Measurements from ENCODE around the gene ARHGEF2. TPM values are rescaled to one million over a fixed set of nuclear protein-coding genes. Genes with fewer than 3 reads are reported as not detected.

ARHGEF2 gene
- total RNA-seq (2014; rRNA removed; shearing (Covaris generic); ENCODE audit: low replicate concordance) = 85.1 and 207 TPM in 2 replicates

- Histone ChIP-seq H3K9ac (ENCODE audit: low read length) (peak within 1 kb of the TSS; percentile 97), H3K4me2 (ENCODE audit: low read depth, low read length, poor library complexity, severe bottlenecking) (peak within 1 kb of the TSS; percentile 89), H3K4me1 (ENCODE audit: low read length) (peaks cover 86% of the 10 kb centered on the region), H3K36me3 (ENCODE audit: insufficient read depth, low read length) (peaks cover 12% of the 10 kb centered on the region), H2AFZ (ENCODE audit: low read length) (no peak within 1 kb of the TSS), H3K27me3 (ENCODE audit: low read length) (no peaks in the 10 kb centered on the region), H3K27ac (ENCODE audit: low read length) (peak within 1 kb of the TSS; percentile 96), H3K9me2 (replicated peaks; ENCODE audit: insufficient read depth, low read length) (no peaks in the 10 kb centered on the region), H3K4me3 (ENCODE audit: low read length) (peak within 1 kb of the TSS; percentile 91), H3K9me3 (ENCODE audit: low read length) (no peaks in the 10 kb centered on the region), H3K79me2 (ENCODE audit: low read length) (peaks cover 88% of the 10 kb centered on the region), H4K20me1 (ENCODE audit: insufficient read depth, low read depth, low read length) (peaks cover 36% of the 10 kb centered on the region)
- peak; percentile 98 for DNase-seq
These were observed at the start of gene ARHGEF2 for GRCh38 chr1:155978325-155978972. ARHGEF2 (minus strand) TSS chr1:155978547; CDS start chr1:155978427, 120 bp downstream.

- DNase-seq = no peak
- Histone ChIP-seq H3K9me2 (replicated peaks; ENCODE audit: insufficient read depth, low read length) (no peaks in the 10 kb centered on the region), H3K9ac (ENCODE audit: low read length) (no peak overlapping the region), H3K79me2 (ENCODE audit: low read length) (no peaks in the 10 kb centered on the region), H2AFZ (ENCODE audit: low read length) (no peak overlapping the region), H3K27ac (ENCODE audit: low read length) (no peak overlapping the region), H3K4me1 (ENCODE audit: low read length) (peaks cover 3% of the 10 kb centered on the region; the same call in 1 of the 2 replicates), H3K27me3 (ENCODE audit: low read length) (no peaks in the 10 kb centered on the region), H3K4me2 (ENCODE audit: low read depth, low read length, poor library complexity, severe bottlenecking) (no peak overlapping the region), H4K20me1 (ENCODE audit: insufficient read depth, low read depth, low read length) (no peaks in the 10 kb centered on the region), H3K36me3 (ENCODE audit: insufficient read depth, low read length) (no peaks in the 10 kb centered on the region), H3K9me3 (ENCODE audit: low read length) (no peaks in the 10 kb centered on the region), H3K4me3 (ENCODE audit: low read length) (no peak overlapping the region)
These were observed 48.2 kb upstream of the ARHGEF2 start for GRCh38 chr1:156026588-156026987.

GRCh38 chr1:156025876-156026275 lies 47.5 kb upstream of the ARHGEF2 start:
- peaks cover 6% of the 10 kb centered on the region for H3K4me1 ChIP-seq (ENCODE audit: low read length)
- no peaks in the 10 kb centered on the region for H4K20me1 ChIP-seq (ENCODE audit: insufficient read depth, low read depth, low read length)
- no peaks in the 10 kb centered on the region for H3K9me3 ChIP-seq (ENCODE audit: low read length)
- peak overlapping the region; percentile 34; the same call in 1 of the 2 replicates for H2AFZ ChIP-seq (ENCODE audit: low read length)
- no peaks in the 10 kb centered on the region for H3K79me2 ChIP-seq (ENCODE audit: low read length)
- H3K4me2 ChIP-seq (ENCODE audit: low read depth, low read length, poor library complexity, severe bottlenecking) = no peak overlapping the region
- H3K36me3 ChIP-seq (ENCODE audit: insufficient read depth, low read length) = no peaks in the 10 kb centered on the region
- peak; percentile 86 for DNase-seq
- no peak overlapping the region for H3K9ac ChIP-seq (ENCODE audit: low read length)
- H3K27me3 ChIP-seq (ENCODE audit: low read length) = no peaks in the 10 kb centered on the region
- H3K27ac ChIP-seq (ENCODE audit: low read length) = no peak overlapping the region
- H3K9me2 ChIP-seq (replicated peaks; ENCODE audit: insufficient read depth, low read length) = no peaks in the 10 kb centered on the region
- H3K4me3 ChIP-seq (ENCODE audit: low read length) = no peak overlapping the region

- Histone ChIP-seq H3K4me1 (ENCODE audit: low read length) (peaks cover 11% of the 10 kb centered on the region), H3K79me2 (ENCODE audit: low read length) (peaks cover 10% of the 10 kb centered on the region), H3K9ac (ENCODE audit: low read length) (no peak overlapping the region), H3K36me3 (ENCODE audit: insufficient read depth, low read length) (no peaks in the 10 kb centered on the region), H3K27ac (ENCODE audit: low read length) (no peak overlapping the region), H3K9me3 (ENCODE audit: low read length) (no peaks in the 10 kb centered on the region), H2AFZ (ENCODE audit: low read length) (no peak overlapping the region), H4K20me1 (ENCODE audit: insufficient read depth, low read depth, low read length) (peaks cover 5% of the 10 kb centered on the region; the same call in 1 of the 2 replicates), H3K4me2 (ENCODE audit: low read depth, low read length, poor library complexity, severe bottlenecking) (no peak overlapping the region), H3K4me3 (ENCODE audit: low read length) (no peak overlapping the region), H3K9me2 (replicated peaks; ENCODE audit: insufficient read depth, low read length) (no peaks in the 10 kb centered on the region), H3K27me3 (ENCODE audit: low read length) (no peaks in the 10 kb centered on the region)
- DNase-seq = no peak
These were observed 46.5 kb upstream of the ARHGEF2 start for GRCh38 chr1:156024801-156025200.

- Histone ChIP-seq H3K4me2 (ENCODE audit: low read depth, low read length, poor library complexity, severe bottlenecking) (no peak overlapping the region), H3K36me3 (ENCODE audit: insufficient read depth, low read length) (peaks cover 10% of the 10 kb centered on the region; the same call in 1 of the 2 replicates), H4K20me1 (ENCODE audit: insufficient read depth, low read depth, low read length) (peaks cover 6% of the 10 kb centered on the region; the same call in 1 of the 2 replicates), H3K9me2 (replicated peaks; ENCODE audit: insufficient read depth, low read length) (no peaks in the 10 kb centered on the region), H2AFZ (ENCODE audit: low read length) (no peak overlapping the region), H3K9me3 (ENCODE audit: low read length) (no peaks in the 10 kb centered on the region), H3K27ac (ENCODE audit: low read length) (no peak overlapping the region), H3K79me2 (ENCODE audit: low read length) (peaks cover 27% of the 10 kb centered on the region), H3K4me3 (ENCODE audit: low read length) (no peak overlapping the region), H3K27me3 (ENCODE audit: low read length) (no peaks in the 10 kb centered on the region), H3K9ac (ENCODE audit: low read length) (no peak overlapping the region), H3K4me1 (ENCODE audit: low read length) (peaks cover 15% of the 10 kb centered on the region)
- no peak for DNase-seq
These were observed 43.6 kb upstream of the ARHGEF2 start for GRCh38 chr1:156021954-156022353.

- peaks cover 14% of the 10 kb centered on the region for H3K4me1 ChIP-seq (ENCODE audit: low read length)
- H3K9me2 ChIP-seq (replicated peaks; ENCODE audit: insufficient read depth, low read length) = no peaks in the 10 kb centered on the region
- H3K4me3 ChIP-seq (ENCODE audit: low read length) = peak overlapping the region; percentile 98
- peaks cover 6% of the 10 kb centered on the region; the same call in 1 of the 2 replicates for H4K20me1 ChIP-seq (ENCODE audit: insufficient read depth, low read depth, low read length)
- H2AFZ ChIP-seq (ENCODE audit: low read length) = peak overlapping the region; percentile 95
- H3K9ac ChIP-seq (ENCODE audit: low read length) = peak overlapping the region; percentile 91
- no peaks in the 10 kb centered on the region for H3K9me3 ChIP-seq (ENCODE audit: low read length)
- peak overlapping the region; percentile 99 for H3K4me2 ChIP-seq (ENCODE audit: low read depth, low read length, poor library complexity, severe bottlenecking)
- peaks cover 27% of the 10 kb centered on the region for H3K79me2 ChIP-seq (ENCODE audit: low read length)
- no peak for DNase-seq
- no peak overlapping the region for H3K27ac ChIP-seq (ENCODE audit: low read length)
- H3K36me3 ChIP-seq (ENCODE audit: insufficient read depth, low read length) = peaks cover 10% of the 10 kb centered on the region; the same call in 1 of the 2 replicates
- H3K27me3 ChIP-seq (ENCODE audit: low read length) = no peaks in the 10 kb centered on the region
These were observed 42.7 kb upstream of the ARHGEF2 start for GRCh38 chr1:156021093-156021428.

- peak; percentile 97 for DNase-seq
- peak within 1 kb of the TSS; percentile 95 for H2AFZ ChIP-seq (ENCODE audit: low read length)
These were observed 42.1 kb upstream of the ARHGEF2 start, which contains the start of gene SSR2 for GRCh38 chr1:156020293-156021092. SSR2 (minus strand) TSS chr1:156020951; CDS start chr1:156020167, 784 bp downstream.

GRCh38 chr1:156019946-156020292 lies 41.6 kb upstream of the ARHGEF2 start:
- Histone ChIP-seq H3K4me1 (ENCODE audit: low read length) (peaks cover 12% of the 10 kb centered on the region), H4K20me1 (ENCODE audit: insufficient read depth, low read depth, low read length) (peaks cover 6% of the 10 kb centered on the region; the same call in 1 of the 2 replicates), H3K9me2 (replicated peaks; ENCODE audit: insufficient read depth, low read length) (no peaks in the 10 kb centered on the region), H2AFZ (ENCODE audit: low read length) (no peak overlapping the region), H3K9ac (ENCODE audit: low read length) (peak overlapping the region; percentile 91), H3K4me2 (ENCODE audit: low read depth, low read length, poor library complexity, severe bottlenecking) (peak overlapping the region; percentile 99), H3K36me3 (ENCODE audit: insufficient read depth, low read length) (peaks cover 10% of the 10 kb centered on the region; the same call in 1 of the 2 replicates), H3K4me3 (ENCODE audit: low read length) (peak overlapping the region; percentile 98), H3K9me3 (ENCODE audit: low read length) (no peaks in the 10 kb centered on the region), H3K79me2 (ENCODE audit: low read length) (peaks cover 27% of the 10 kb centered on the region), H3K27ac (ENCODE audit: low read length) (no peak overlapping the region), H3K27me3 (ENCODE audit: low read length) (no peaks in the 10 kb centered on the region)
- DNase-seq = no peak

More at GRCh38 chr1:156020293-156021092, 42.1 kb upstream of the ARHGEF2 start, which contains the start of gene SSR2:
- no peak within 1 kb of the TSS for H3K27ac ChIP-seq (ENCODE audit: low read length)
- peaks cover 12% of the 10 kb centered on the region for H3K4me1 ChIP-seq (ENCODE audit: low read length)
- H3K9me3 ChIP-seq (ENCODE audit: low read length) = no peaks in the 10 kb centered on the region
- H3K27me3 ChIP-seq (ENCODE audit: low read length) = no peaks in the 10 kb centered on the region
- peak within 1 kb of the TSS; percentile 91 for H3K9ac ChIP-seq (ENCODE audit: low read length)
- peaks cover 10% of the 10 kb centered on the region; the same call in 1 of the 2 replicates for H3K36me3 ChIP-seq (ENCODE audit: insufficient read depth, low read length)
- H3K4me3 ChIP-seq (ENCODE audit: low read length) = peak within 1 kb of the TSS; percentile 98
- H3K4me2 ChIP-seq (ENCODE audit: low read depth, low read length, poor library complexity, severe bottlenecking) = peak within 1 kb of the TSS; percentile 99
- H3K9me2 ChIP-seq (replicated peaks; ENCODE audit: insufficient read depth, low read length) = no peaks in the 10 kb centered on the region
- peaks cover 27% of the 10 kb centered on the region for H3K79me2 ChIP-seq (ENCODE audit: low read length)
- peaks cover 6% of the 10 kb centered on the region; the same call in 1 of the 2 replicates for H4K20me1 ChIP-seq (ENCODE audit: insufficient read depth, low read depth, low read length)

Data from Karpas-422 (cell line).